Activated CD4-positive, alpha-beta T cell treated with anti-CD3 and anti-CD28 coated beads for 48 hours (primary cell): ENCODE measurements around the gene CAMP.
"Not testable (repeated sequence)": the region's sequence is repeated elsewhere in the genome, so short reads cannot be mapped to it uniquely, and the experiment has no call there.

Source experiments
- DNase-seq: peaks from one replicate; pipeline ENCODE4 v3.0.0-alpha.2; 2020

CAMP gene, protein sequence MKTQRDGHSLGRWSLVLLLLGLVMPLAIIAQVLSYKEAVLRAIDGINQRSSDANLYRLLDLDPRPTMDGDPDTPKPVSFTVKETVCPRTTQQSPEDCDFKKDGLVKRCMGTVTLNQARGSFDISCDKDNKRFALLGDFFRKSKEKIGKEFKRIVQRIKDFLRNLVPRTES

DNA sequence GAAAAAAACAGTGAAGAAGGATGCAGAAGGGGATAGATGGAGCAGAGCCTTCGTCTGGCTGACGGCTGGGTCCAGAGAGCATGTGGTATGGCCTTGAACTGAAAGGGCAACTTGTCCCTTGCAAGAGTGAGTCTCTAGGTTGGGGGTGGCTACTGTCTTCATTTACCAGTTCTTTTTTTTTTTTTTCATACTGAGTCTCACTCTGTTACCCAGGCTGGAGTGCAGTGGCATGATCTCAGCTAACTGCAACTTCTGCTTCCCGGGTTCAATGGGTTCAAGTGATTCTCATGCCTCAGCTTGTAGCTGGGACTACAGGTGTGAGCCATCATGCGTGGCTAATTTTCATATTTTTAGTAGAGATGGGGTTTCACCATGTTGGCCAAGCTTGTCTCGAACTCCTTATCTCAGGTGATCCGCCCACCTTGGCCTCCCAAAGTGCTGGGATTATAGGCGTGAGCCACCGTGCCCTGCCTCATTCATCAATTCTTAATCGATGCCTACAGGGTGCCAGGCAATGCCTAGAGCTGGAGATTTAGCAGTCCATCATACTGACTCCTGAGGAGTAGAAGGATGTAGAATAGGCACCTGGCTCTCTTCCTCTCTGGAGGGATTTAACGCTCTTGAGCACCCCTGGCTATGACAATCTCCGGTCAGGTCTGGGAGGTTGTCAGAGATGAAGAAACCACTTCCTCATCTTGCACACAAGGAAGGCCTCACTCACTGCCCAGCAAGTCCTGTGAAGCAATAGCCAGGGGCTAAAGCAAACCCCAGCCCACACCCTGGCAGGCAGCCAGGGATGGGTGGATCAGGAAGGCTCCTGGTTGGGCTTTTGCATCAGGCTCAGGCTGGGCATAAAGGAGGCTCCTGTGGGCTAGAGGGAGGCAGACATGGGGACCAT lies at the start of gene CAMP:
CAMP (plus strand) TSS at position 880 of the 898 bp plus-strand sequence; CDS start at position 897, 17 bp downstream.
- no peak for DNase-seq

GRCh38 chr3:48178072-48178471 lies 45.2 kb upstream of the CAMP start:
- no peak for DNase-seq

GRCh38 chr3:48180021-48180420 lies 43.3 kb upstream of the CAMP start:
- no peak for DNase-seq

GRCh38 chr3:48180531-48181253 lies 42.6 kb upstream of the CAMP start:
- DNase-seq, result no peak

- DNase-seq, result no peak
Measured at GRCh38 chr3:48184299-48184698, 39.0 kb upstream of the CAMP start.

GRCh38 chr3:48185129-48185528 lies 38.2 kb upstream of the CAMP start:
- no peak for DNase-seq

GRCh38 chr3:48186631-48187300 lies 36.5 kb upstream of the CAMP start:
- DNase-seq, result peak; percentile 13

GRCh38 chr3:48187301-48187578 lies 36.1 kb upstream of the CAMP start:
- DNase-seq, result no peak

- DNase-seq, result no peak
Measured at GRCh38 chr3:48187579-48188265, 35.6 kb upstream of the CAMP start.

DNA sequence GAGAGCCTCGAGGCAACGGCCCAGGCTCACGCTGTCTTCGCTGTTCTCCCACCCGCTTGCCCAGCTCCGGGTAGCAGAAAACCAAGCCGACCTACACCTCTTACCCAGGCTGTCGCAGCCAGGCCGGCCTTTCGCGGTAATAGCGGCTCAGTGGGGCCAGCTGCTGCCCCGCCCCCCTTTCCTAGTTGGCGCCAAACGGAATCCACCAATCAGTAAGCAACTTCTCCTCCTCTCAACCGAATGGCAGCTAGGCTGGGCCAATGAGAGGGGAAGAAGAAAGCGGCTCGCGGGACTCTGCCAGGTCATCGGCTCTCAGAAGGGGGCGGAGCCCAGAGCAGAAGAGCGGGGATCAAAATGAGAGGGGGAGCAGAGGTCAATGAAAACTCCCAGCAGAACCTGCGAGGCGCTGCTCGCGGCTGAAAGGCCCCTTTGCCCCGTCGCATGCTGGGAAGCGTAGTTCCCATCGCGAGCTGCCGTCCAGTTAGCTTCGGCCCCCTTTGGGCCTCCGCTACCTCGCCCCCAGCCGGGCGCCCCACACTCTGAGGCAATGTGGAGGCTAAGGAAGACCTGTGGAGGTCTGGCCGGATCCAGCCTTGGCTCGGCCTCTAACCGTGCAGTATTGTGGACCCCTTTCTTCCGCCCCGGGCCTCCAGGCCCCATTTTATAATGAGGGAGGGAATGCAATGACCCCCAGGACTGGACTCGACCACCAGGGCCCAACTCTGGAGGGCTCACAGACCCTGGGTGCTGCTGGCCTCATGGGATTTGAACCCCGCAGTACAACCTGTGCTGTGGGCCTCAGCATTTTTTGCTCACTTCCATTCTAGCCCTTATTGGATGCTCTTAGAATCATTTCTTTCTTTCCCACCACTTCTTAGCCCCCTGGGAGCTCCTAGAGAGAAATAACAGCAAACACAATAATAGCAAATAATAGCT lies 34.8 kb upstream of the CAMP start, which contains the start of gene CDC25A:
CDC25A (minus strand) TSS at position 152 of the 936 bp plus-strand sequence. CDS start 470 bp downstream, outside the sequence.
- peak; percentile 97 for DNase-seq

DNA sequence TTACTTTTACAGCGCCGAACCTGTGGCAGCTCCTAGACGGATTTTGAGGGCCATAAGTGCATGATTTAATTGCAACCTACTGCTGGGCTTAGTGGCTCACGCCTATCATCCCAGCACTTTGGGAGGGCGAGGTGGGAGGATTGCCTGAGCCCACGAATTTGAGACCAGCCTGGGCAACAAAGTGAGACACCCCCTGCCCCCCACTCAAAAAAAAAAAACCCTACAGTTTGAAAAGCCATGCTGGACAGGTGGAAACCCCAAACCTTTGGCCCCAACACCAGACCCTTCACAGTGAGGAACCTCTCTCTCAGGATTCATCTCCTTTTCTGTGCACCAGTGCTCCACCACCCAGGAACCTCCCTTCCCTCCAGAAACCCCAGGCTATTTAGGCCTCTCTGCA lies 34.0 kb upstream of the CAMP start:
- no peak for DNase-seq

DNA sequence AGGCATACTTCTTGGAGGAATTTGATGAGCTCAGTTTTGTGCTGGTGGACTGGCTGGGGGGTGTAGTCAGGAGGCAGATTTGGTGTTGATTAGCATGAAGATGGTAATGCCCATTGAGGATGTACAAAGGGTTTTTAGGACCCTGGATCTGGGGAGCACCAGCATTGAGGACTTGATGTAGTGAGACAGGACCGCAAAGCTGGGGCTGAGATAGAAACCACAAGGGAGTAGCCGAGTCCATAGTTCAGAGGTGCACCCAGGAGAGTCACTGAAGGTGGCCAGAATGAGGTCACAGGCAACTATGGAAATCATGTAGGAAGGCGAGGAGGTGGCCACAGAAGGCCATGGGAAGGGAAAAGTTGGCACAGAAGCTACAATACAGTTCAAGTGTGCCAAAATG lies 32.4 kb upstream of the CAMP start:
- no peak for DNase-seq

GRCh38 chr3:48194446-48195071 lies 28.7 kb upstream of the CAMP start:
- peak; percentile 40 for DNase-seq

GRCh38 chr3:48196611-48197010 lies 26.7 kb upstream of the CAMP start:
- DNase-seq, result no peak

DNA sequence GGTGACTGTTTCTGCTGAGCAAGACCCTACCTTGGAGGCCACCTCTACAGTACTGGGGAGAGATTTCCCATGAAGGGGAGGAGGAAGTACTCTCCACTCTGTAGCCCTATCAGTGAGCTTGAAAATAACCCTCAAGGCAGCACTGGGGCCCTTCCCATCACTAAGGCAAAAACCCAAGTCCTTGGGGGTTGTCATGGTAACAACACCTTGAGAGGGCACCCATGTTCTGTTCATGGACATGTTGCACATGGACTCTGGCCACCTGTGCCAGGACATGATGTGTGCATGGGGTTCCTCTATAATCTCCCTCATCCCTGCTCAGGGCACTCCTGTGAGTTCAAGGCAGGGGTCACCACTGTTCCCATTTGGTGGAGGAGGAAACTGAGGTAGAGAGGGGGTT lies 24.2 kb upstream of the CAMP start:
- no peak for DNase-seq

DNA sequence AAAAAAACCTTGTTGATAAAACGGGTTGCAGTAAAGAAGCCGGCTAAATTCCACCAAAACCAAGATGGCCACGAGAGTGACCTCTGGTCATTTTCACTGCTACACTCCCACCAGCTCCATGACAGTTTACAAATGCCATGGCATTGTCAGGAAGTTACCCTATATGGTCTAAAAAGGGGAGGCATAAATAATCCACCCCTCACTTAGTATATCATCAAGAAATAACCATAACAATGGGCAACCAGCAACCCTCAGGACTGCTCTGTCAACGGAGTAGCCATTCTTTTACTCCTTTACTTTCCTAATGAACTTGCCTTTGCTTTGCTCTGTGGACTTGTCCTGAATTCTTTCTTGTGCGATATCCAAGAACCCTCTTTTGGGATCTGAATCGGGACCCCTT lies 20.7 kb upstream of the CAMP start:
- DNase-seq, result no peak

DNA sequence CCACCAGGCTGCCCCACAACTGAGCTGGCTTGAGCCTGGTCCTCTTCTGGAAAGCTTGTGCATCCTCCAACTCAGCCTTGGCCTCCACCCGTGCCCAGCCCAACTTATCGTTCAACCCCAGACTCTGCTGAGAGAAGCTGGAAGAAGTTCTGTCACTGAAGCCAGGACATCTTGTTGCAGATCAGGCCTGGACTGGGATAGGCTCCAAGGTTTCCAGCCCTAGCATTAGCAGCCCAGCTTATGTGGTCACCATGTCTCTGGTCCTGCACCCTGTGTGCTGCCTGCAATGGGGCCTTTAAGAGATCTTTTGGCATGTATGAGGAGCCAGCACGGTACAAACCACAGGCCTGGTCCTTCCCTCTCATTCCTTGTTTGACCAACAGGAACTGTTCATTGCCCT lies 15.2 kb upstream of the CAMP start:
- no peak for DNase-seq

DNA sequence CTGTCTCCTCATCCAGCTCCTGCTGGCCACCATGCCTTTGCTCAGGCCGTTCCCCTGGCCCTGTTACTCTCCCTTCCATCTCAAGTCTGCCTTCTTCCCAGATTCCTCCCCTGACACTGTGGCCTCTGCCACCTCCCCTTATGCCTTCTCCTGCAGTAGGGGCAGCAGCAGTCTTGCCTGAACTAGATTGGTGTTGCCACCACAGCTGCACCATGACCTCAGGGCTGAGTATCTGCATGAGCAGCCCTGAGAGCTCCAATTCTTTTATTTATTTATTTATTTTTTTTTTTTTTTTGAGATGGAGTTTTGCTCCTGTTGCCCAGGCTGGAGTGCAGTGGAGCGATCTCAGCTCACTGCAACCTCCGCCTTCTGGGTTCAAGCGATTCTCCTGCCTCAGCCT lies 13.8 kb upstream of the CAMP start:
- no peak for DNase-seq

- not testable (repeated sequence) for DNase-seq
Measured at GRCh38 chr3:48210534-48210933, 12.8 kb upstream of the CAMP start.

GRCh38 chr3:48211776-48212175 lies 11.5 kb upstream of the CAMP start:
- not testable (repeated sequence) for DNase-seq

DNA sequence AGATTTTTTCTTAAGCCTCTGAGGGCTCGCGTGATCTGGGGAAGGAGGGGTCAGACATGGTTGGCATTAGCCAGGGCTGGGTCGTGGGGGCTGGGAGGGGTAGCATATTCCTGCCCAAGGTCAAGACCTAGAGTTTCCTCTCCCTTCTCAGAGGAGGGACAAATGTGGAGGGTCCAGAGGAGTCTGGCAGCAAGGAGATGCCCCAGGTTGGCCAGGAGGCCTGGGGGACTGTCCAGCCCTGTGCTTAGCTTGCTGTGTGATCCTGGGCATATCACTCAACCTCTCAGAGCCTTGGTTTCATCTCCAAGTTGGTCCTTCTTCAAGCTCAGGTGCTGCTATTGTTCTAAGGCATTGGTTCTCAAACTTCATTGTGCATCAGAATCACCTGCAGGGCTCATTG lies 9.1 kb upstream of the CAMP start:
- no peak for DNase-seq
